HEK293 (cell line): ENCODE data around the gene C19orf44.

ENCODE experiments used
- HOXA7 ChIP-seq: sonication (generic); formaldehyde crosslinking; IDR thresholded peaks from 2 replicates; pipeline ENCODE4 v1.8.1; 2022; ENCODE audit warnings: missing genetic modification reagents, borderline replicate concordance
- HOXD13 ChIP-seq: sonication (generic); formaldehyde crosslinking; IDR thresholded peaks from 2 replicates; pipeline ENCODE4 v1.8.0; 2022; ENCODE audit warnings: missing genetic modification reagents, borderline replicate concordance
- OVOL3 ChIP-seq: fragments of 450-650 bp; formaldehyde crosslinking; IDR thresholded peaks from 2 replicates; pipeline ENCODE4 v1.5.1; 2016; ENCODE audit warnings: missing biosample characterization, missing genetic modification characterization
- SALL2 ChIP-seq: fragments of 450-650 bp; formaldehyde crosslinking; IDR thresholded peaks from 2 replicates; pipeline ENCODE4 v1.5.0; 2017; ENCODE audit warnings: missing biosample characterization, mild to moderate bottlenecking, missing genetic modification characterization, borderline replicate concordance
- YY2 ChIP-seq: fragments of 450-650 bp; formaldehyde crosslinking; IDR thresholded peaks from 2 replicates; pipeline ENCODE4 v1.5.1; 2016; ENCODE audit warnings: missing biosample characterization, missing genetic modification characterization
- ZFHX2 ChIP-seq: fragments of 450-650 bp; formaldehyde crosslinking; conservative IDR thresholded peaks from 2 replicates; pipeline ENCODE4 v1.5.1; 2016; ENCODE audit warnings: missing biosample characterization, missing genetic modification characterization
- ZNF112 ChIP-seq: fragments of 450-650 bp; formaldehyde crosslinking; IDR thresholded peaks from 2 replicates; pipeline ENCODE4 v1.5.0; 2017; ENCODE audit warnings: missing biosample characterization, missing genetic modification characterization
- ZNF169 ChIP-seq: fragments of 450-650 bp; formaldehyde crosslinking; IDR thresholded peaks from 2 replicates; pipeline ENCODE4 v1.5.1; 2016; ENCODE audit warnings: missing biosample characterization, missing genetic modification characterization
- ZNF658 ChIP-seq: fragments of 450-650 bp; formaldehyde crosslinking; IDR thresholded peaks from 2 replicates; pipeline ENCODE4; 2016; ENCODE audit warnings: missing biosample characterization, missing genetic modification characterization
- ZNF664 ChIP-seq: fragments of 450-650 bp; formaldehyde crosslinking; IDR thresholded peaks from 2 replicates; pipeline ENCODE4 v1.5.1; 2016; ENCODE audit warnings: missing biosample characterization, missing genetic modification characterization
- TF ChIP-seq, protein P1 (sequence below): fragments of 450-650 bp; formaldehyde crosslinking; IDR thresholded peaks from 2 replicates; pipeline ENCODE4 v1.5.1; 2016; ENCODE audit warnings: missing biosample characterization, missing genetic modification characterization
- TF ChIP-seq, protein P2 (sequence below): fragments of 450-650 bp; formaldehyde crosslinking; IDR thresholded peaks from 2 replicates; pipeline ENCODE4 v1.5.1; 2017; ENCODE audit warnings: missing biosample characterization, missing genetic modification characterization
- TF ChIP-seq, protein P3 (sequence below): fragments of 450-650 bp; formaldehyde crosslinking; IDR thresholded peaks from 2 replicates; pipeline ENCODE4 v1.5.1; 2016; ENCODE audit warnings: missing biosample characterization, missing genetic modification characterization
- TF ChIP-seq, protein P4 (sequence below): fragments of 450-650 bp; formaldehyde crosslinking; IDR thresholded peaks from 2 replicates; pipeline ENCODE4; 2016; ENCODE audit warnings: missing biosample characterization, missing genetic modification characterization
- TF ChIP-seq, protein P5 (sequence below): fragments of 450-650 bp; formaldehyde crosslinking; IDR thresholded peaks from 2 replicates; pipeline ENCODE4 v1.5.1; 2016; ENCODE audit warnings: missing biosample characterization, missing genetic modification characterization
- TF ChIP-seq, protein P6 (sequence below): fragments of 450-650 bp; formaldehyde crosslinking; IDR thresholded peaks from 2 replicates; pipeline ENCODE4 v1.5.1; 2016; ENCODE audit warnings: missing biosample characterization, missing genetic modification characterization, low read depth
- TF ChIP-seq, protein P7 (sequence below): fragments of 450-650 bp; formaldehyde crosslinking; IDR thresholded peaks from 2 replicates; pipeline ENCODE4 v1.5.1; 2016; ENCODE audit warnings: missing biosample characterization, missing genetic modification characterization

C19orf44 gene

DNA sequence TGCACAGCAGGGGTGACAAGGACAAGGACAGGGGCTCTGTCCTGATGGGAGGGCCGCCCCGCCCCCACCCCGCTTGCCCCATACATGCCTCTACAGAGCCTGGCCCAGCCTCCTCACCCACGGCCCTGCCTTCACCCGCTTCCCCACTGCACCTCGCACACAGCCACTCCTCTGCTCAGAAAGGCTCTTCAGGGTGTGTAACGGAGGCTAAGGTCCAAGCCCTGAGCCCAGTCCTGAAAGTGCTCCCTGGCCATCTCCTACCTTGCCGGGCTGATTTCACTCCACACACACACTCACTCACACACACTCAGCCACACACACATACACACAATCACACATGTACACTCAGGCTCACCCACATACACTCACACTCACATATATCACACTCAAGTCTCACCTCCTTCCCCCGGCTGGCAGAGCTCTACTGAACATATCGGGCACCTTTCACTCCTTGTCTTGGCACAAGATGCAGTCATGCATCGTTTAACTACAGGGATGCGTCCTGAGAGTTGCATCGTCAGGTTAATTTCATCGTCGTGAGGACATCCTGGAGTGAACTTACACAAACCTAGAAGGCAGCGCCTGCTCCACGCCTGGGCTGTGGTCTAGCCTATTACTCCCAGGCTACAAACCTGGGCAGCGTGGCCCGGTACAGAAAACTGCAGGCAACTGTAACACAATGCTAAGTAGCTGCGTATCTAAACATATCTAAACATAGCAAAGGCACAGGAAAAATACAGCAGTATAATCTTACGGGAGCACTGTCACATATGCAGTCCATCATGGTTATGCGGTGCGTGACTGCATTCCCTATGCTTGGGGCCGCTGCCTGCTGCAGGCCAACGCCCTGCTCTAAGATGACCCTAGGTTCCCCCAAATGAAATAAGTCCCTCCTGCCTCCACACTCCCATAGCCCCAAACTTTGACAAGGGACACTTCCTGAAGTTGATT, 37.5 kb upstream of the C19orf44 start (continued):
- TF ChIP-seq, protein P1, sequence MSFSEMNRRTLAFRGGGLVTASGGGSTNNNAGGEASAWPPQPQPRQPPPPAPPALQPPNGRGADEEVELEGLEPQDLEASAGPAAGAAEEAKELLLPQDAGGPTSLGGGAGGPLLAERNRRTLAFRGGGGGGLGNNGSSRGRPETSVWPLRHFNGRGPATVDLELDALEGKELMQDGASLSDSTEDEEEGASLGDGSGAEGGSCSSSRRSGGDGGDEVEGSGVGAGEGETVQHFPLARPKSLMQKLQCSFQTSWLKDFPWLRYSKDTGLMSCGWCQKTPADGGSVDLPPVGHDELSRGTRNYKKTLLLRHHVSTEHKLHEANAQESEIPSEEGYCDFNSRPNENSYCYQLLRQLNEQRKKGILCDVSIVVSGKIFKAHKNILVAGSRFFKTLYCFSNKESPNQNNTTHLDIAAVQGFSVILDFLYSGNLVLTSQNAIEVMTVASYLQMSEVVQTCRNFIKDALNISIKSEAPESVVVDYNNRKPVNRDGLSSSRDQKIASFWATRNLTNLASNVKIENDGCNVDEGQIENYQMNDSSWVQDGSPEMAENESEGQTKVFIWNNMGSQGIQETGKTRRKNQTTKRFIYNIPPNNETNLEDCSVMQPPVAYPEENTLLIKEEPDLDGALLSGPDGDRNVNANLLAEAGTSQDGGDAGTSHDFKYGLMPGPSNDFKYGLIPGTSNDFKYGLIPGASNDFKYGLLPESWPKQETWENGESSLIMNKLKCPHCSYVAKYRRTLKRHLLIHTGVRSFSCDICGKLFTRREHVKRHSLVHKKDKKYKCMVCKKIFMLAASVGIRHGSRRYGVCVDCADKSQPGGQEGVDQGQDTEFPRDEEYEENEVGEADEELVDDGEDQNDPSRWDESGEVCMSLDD (tag by site-specific recombination), result no peak
- TF ChIP-seq, protein P2, sequence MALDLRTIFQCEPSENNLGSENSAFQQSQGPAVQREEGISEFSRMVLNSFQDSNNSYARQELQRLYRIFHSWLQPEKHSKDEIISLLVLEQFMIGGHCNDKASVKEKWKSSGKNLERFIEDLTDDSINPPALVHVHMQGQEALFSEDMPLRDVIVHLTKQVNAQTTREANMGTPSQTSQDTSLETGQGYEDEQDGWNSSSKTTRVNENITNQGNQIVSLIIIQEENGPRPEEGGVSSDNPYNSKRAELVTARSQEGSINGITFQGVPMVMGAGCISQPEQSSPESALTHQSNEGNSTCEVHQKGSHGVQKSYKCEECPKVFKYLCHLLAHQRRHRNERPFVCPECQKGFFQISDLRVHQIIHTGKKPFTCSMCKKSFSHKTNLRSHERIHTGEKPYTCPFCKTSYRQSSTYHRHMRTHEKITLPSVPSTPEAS (tag by site-specific recombination), result peak; percentile 50
- TF ChIP-seq YY2 (tag by site-specific recombination), result no peak
- TF ChIP-seq HOXD13, result no peak
- no peak for TF ChIP-seq OVOL3 (tag by site-specific recombination)
- no peak for TF ChIP-seq ZNF112 (tag by site-specific recombination)
- TF ChIP-seq, protein P3, sequence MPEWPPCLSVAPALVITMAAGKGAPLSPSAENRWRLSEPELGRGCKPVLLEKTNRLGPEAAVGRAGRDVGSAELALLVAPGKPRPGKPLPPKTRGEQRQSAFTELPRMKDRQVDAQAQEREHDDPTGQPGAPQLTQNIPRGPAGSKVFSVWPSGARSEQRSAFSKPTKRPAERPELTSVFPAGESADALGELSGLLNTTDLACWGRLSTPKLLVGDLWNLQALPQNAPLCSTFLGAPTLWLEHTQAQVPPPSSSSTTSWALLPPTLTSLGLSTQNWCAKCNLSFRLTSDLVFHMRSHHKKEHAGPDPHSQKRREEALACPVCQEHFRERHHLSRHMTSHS, result no peak
- no peak for TF ChIP-seq ZNF169 (tag by site-specific recombination)
- peak; percentile 61 for TF ChIP-seq ZFHX2 (tag by site-specific recombination)
- TF ChIP-seq, protein P4, sequence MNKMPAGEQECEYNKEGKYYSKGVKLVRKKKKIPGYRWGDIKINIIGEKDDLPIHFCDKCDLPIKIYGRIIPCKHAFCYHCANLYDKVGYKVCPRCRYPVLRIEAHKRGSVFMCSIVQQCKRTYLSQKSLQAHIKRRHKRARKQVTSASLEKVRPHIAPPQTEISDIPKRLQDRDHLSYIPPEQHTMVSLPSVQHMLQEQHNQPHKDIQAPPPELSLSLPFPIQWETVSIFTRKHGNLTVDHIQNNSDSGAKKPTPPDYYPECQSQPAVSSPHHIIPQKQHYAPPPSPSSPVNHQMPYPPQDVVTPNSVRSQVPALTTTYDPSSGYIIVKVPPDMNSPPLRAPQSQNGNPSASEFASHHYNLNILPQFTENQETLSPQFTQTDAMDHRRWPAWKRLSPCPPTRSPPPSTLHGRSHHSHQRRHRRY (tag by site-specific recombination), result 0 out of 2 replicates have a peak, but pooled peaks have one; percentile 24
- TF ChIP-seq, protein P5, sequence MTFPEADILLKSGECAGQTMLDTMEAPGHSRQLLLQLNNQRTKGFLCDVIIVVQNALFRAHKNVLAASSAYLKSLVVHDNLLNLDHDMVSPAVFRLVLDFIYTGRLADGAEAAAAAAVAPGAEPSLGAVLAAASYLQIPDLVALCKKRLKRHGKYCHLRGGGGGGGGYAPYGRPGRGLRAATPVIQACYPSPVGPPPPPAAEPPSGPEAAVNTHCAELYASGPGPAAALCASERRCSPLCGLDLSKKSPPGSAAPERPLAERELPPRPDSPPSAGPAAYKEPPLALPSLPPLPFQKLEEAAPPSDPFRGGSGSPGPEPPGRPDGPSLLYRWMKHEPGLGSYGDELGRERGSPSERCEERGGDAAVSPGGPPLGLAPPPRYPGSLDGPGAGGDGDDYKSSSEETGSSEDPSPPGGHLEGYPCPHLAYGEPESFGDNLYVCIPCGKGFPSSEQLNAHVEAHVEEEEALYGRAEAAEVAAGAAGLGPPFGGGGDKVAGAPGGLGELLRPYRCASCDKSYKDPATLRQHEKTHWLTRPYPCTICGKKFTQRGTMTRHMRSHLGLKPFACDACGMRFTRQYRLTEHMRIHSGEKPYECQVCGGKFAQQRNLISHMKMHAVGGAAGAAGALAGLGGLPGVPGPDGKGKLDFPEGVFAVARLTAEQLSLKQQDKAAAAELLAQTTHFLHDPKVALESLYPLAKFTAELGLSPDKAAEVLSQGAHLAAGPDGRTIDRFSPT (tag by site-specific recombination), result 0 out of 2 replicates have a peak, but pooled peaks have one; percentile 33
- TF ChIP-seq, protein P6, sequence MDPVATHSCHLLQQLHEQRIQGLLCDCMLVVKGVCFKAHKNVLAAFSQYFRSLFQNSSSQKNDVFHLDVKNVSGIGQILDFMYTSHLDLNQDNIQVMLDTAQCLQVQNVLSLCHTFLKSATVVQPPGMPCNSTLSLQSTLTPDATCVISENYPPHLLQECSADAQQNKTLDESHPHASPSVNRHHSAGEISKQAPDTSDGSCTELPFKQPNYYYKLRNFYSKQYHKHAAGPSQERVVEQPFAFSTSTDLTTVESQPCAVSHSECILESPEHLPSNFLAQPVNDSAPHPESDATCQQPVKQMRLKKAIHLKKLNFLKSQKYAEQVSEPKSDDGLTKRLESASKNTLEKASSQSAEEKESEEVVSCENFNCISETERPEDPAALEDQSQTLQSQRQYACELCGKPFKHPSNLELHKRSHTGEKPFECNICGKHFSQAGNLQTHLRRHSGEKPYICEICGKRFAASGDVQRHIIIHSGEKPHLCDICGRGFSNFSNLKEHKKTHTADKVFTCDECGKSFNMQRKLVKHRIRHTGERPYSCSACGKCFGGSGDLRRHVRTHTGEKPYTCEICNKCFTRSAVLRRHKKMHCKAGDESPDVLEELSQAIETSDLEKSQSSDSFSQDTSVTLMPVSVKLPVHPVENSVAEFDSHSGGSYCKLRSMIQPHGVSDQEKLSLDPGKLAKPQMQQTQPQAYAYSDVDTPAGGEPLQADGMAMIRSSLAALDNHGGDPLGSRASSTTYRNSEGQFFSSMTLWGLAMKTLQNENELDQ (tag by site-specific recombination), result no peak
- TF ChIP-seq HOXA7 (CRISPR knock-in tag), result no peak
- TF ChIP-seq ZNF664 (tag by site-specific recombination), result peak; percentile 89
- TF ChIP-seq ZNF658, result no peak
- no peak for TF ChIP-seq SALL2 (tag by site-specific recombination)
- TF ChIP-seq, protein P7, sequence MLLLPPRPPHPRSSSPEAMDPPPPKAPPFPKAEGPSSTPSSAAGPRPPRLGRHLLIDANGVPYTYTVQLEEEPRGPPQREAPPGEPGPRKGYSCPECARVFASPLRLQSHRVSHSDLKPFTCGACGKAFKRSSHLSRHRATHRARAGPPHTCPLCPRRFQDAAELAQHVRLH (tag by site-specific recombination), result no peak
- TF ChIP-seq, all 188 proteins: peak for 11
